ENCODE data around the gene PARP14.

- no peak for TF ChIP-seq CTCF (IDR thresholded peaks at IDR 0.05; ENCODE audit: low read depth, low read length)
- no peak for TF ChIP-seq EZH2phosphoT487 (IDR thresholded peaks at IDR 0.05; ENCODE audit: low read depth)
Observed at GRCh38 chr3:122728186-122728585, 47.5 kb downstream of the PARP14 start.

Data from OCI-LY3 (cell line).